Tibial nerve (tissue), 4 donors: ENCODE data around the gene AGT. TPM values are rescaled to one million over a fixed set of nuclear protein-coding genes. Genes with fewer than 3 reads are reported as not detected.

Experiments used
- DNase-seq, 2 donors: peaks; one replicate each; pipeline ENCODE4 v3.0.0-alpha.2; 2019; ENCODE audit warnings: low spot score in 2 of 2
- H3K27ac ChIP-seq, 4 donors: fragments of 200-600 bp; sonication (generic) in 3 of 4; one replicate each; pipeline ENCODE4 v1.5.1; 2017 to 2019; ENCODE audit warnings: mild to moderate bottlenecking in 1 of 4
- H3K27me3 ChIP-seq, 2 donors: fragments of 200-600 bp; sonication (generic) in 1 of 2; one replicate each; pipeline versions ENCODE4 v1.5.1 to v1.6.0; 2017 to 2019
- H3K36me3 ChIP-seq, 3 donors: fragments of 200-600 bp; sonication (generic); one replicate each; pipeline ENCODE4 v1.5.1; 2018 to 2019
- H3K4me1 ChIP-seq, 4 donors: fragments of 200-600 bp; sonication (generic) in 3 of 4; one replicate each; pipeline ENCODE4 v1.5.1; 2017 to 2019
- H3K4me3 ChIP-seq, 4 donors: fragments of 200-600 bp; sonication (generic) in 3 of 4; one replicate each; pipeline ENCODE4 v1.5.1; 2017 to 2019; ENCODE audit warnings: mild to moderate bottlenecking in 1 of 4, moderate library complexity in 1 of 4
- H3K9me3 ChIP-seq, 4 donors: fragments of 200-600 bp; sonication (generic) in 3 of 4; one replicate each; pipeline ENCODE4 v1.5.1; 2017 to 2019
- EP300 ChIP-seq, 2 donors: sonication (generic); formaldehyde crosslinking; IDR thresholded peaks; one replicate each; pipeline ENCODE4 v1.6.1; 2017; ENCODE audit warnings: antibody characterized with exemption in 2 of 2, mild to moderate bottlenecking in 1 of 2
- POLR2A ChIP-seq, 2 donors: fragments of 450-650 bp; IDR thresholded peaks; one replicate each; pipeline ENCODE4 v1.6.1; 2017; ENCODE audit warnings: antibody characterized with exemption in 2 of 2, mild to moderate bottlenecking in 2 of 2, moderate library complexity in 2 of 2
- WGBS, 2 donors: methylation state at CpG; one replicate each; pipeline ENCODE4 v1.1.5; 2018; 5-methylcytosine and 5-hydroxymethylcytosine counted together
- total RNA-seq, 4 donors: library from RNA; depleted of rRNA; stranded (reverse); fragments of >200 nt; gene quantifications; one replicate each; pipeline ENCODE4 v1.1.0, GENCODE V29; 2016
- TF ChIP-seq, protein P1 (sequence below), 5 experiments: fragments of 200-600 bp in 3 of 5; fragments of 450-650 bp in 2 of 5; sonication (generic) in 3 of 5; IDR thresholded peaks; one replicate each; pipeline ENCODE4 v1.5.1; 2016 to 2019; ENCODE audit warnings: antibody characterized with exemption in 5 of 5, mild to moderate bottlenecking in 3 of 5, moderate library complexity in 2 of 5

The AGT gene
- total RNA-seq, 4 donors from 2014 or later: 2.7 to 25.2 (median 7.0) TPM

DNA sequence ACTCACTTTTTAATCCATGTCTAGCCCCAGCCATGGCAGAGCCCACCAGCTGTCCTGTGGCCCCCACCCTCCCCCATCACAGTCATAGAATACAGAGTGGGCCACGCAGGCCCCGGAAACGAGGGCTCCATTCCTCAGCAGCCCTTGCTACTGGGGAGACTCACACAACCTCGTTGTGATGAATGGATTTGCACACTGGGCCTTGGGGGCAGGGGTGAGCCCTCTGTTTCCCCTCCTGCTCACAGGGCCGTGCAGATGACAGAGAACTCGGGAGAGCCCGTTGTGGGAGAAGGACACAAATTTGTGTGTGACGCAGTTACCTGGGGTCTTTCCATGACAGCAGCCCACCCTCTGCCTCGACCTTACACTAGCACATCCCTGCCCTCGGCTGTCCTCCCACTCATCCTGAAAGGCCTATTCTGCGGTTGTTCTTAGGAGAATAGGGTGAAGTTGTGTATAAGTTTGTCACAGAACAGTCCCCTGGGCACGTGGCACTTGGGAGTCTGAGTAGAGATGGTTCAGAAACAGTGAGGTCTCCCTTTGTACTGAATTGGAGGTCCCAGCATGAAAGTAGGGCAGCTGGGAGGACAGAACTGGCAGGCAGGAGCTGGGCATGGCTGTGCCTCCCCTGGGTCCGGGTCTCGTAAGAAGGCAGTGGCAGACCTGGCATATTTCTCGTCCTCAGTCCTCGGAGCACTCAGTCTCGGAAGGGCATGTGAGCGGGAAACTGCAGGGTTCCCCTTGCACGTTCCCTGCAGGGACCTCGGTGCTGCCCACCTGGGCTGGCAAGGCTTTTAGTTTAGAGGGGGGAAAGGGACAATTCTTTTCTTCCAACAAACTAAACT lies 6.8 kb downstream of the AGT start:
- H3K4me1 ChIP-seq: no peaks in the 10 kb centered on the region
- no peak overlapping the region for H3K4me3 ChIP-seq
- H3K36me3 ChIP-seq: no peaks in the 10 kb centered on the region
- TF ChIP-seq, protein P1, sequence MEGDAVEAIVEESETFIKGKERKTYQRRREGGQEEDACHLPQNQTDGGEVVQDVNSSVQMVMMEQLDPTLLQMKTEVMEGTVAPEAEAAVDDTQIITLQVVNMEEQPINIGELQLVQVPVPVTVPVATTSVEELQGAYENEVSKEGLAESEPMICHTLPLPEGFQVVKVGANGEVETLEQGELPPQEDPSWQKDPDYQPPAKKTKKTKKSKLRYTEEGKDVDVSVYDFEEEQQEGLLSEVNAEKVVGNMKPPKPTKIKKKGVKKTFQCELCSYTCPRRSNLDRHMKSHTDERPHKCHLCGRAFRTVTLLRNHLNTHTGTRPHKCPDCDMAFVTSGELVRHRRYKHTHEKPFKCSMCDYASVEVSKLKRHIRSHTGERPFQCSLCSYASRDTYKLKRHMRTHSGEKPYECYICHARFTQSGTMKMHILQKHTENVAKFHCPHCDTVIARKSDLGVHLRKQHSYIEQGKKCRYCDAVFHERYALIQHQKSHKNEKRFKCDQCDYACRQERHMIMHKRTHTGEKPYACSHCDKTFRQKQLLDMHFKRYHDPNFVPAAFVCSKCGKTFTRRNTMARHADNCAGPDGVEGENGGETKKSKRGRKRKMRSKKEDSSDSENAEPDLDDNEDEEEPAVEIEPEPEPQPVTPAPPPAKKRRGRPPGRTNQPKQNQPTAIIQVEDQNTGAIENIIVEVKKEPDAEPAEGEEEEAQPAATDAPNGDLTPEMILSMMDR (IDR thresholded peaks at IDR 0.05): no peak
- TF ChIP-seq POLR2A (IDR thresholded peaks at IDR 0.05) (no peak), EP300 (IDR thresholded peaks at IDR 0.05) (no peak)
- no peaks in the 10 kb centered on the region for H3K27me3 ChIP-seq
- DNase-seq: no peak
- WGBS, 2 donors: 79 to 85% methylated on average over 20 of the region's 20 CpGs
- H3K9me3 ChIP-seq: no peaks in the 10 kb centered on the region
- no peak overlapping the region for H3K27ac ChIP-seq

DNA sequence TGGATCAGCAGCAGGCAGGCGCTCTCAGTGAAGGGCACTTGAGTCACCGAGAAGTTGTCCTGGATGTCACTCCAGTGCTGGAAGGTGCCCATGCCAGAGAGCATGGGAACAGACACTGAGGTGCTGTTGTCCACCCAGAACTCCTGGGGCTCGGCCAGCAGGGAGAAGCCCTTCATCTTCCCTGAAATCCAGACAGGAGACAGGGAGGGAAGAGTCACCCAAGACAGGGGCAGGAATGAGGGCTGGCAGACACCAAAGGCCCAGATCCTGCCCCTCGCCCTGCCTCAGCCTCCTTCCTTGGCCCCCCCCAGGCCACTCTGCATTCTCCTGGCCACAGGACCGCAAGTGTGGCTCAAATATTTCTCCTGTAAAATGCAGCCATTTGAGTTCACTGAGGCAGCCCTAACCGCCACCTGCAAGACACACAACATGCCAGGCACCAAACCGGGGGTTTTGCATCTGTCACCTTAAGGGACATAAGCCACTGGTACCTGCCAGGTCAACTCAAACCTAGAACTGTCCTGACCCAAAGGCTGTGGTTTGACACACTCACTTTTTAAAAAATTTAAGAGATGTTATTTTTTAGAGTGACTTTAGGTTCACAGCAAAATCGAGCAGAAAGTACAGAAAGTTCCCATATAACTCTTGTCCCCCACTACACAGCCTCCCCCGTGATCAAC lies 7.8 kb downstream of the AGT start:
- 87 to 92% methylated on average over 7 to 8 of the region's 9 CpGs for WGBS, 2 donors

DNA sequence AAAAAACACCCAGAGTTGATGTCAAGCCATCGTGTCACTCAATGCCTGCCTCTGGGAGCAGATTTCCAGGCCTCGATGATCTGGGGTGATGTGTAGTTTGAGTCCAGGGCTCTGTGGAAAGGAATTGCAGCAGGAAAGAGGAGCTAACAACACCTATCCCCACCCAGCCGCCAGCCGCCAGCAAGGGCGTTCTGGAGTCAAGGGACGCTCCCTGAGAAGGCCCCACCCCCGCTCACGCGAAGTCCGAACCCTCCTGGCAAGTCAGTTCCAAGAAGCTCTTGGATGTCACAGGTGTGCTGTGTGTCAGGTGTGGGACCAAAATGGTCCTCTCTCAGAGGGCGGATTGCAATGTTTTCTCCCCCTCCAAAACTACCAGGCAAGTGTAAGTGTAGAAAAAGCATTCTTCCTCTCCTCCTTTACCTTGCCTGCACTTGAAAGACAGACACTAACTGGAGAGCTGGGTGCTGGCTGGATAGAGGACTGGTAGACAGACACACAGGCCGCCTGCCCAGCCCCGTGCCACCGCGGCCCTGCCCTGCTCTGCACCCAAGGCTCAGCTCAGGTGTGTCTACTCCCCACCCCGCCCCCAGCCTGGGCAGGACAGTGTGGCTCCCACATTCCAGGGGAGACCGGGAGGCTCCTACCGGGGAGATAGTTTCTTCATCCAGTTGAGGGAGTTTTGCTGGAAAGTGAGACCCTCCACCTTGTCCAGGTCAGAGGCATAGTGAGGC lies 8.5 kb downstream of the AGT start:
- WGBS, 2 donors: 88 to 90% methylated on average over 18 of the region's 18 CpGs
- Histone ChIP-seq H3K9me3 (no peaks in the 10 kb centered on the region), H3K4me1 (no peaks in the 10 kb centered on the region), H3K4me3 (no peak overlapping the region), H3K36me3 (no peaks in the 10 kb centered on the region), H3K27me3 (no peaks in the 10 kb centered on the region), H3K27ac (no peak overlapping the region)
- DNase-seq: no peak
- TF ChIP-seq, protein P1 (IDR thresholded peaks at IDR 0.05): no peak
- TF ChIP-seq EP300 (IDR thresholded peaks at IDR 0.05) (no peak), POLR2A (IDR thresholded peaks at IDR 0.05) (no peak)

More for the DNA sequence above, 7.8 kb downstream of the AGT start:
- no peak for TF ChIP-seq EP300 (IDR thresholded peaks at IDR 0.05)
- TF ChIP-seq, protein P1 (IDR thresholded peaks at IDR 0.05): no peak
- no peak for TF ChIP-seq POLR2A (IDR thresholded peaks at IDR 0.05)
- no peaks in the 10 kb centered on the region for H3K9me3 ChIP-seq
- H3K36me3 ChIP-seq: no peaks in the 10 kb centered on the region
- no peaks in the 10 kb centered on the region for H3K4me1 ChIP-seq
- H3K27me3 ChIP-seq: no peaks in the 10 kb centered on the region
- H3K27ac ChIP-seq: no peak overlapping the region
- H3K4me3 ChIP-seq: no peak overlapping the region
- DNase-seq: no peak

DNA sequence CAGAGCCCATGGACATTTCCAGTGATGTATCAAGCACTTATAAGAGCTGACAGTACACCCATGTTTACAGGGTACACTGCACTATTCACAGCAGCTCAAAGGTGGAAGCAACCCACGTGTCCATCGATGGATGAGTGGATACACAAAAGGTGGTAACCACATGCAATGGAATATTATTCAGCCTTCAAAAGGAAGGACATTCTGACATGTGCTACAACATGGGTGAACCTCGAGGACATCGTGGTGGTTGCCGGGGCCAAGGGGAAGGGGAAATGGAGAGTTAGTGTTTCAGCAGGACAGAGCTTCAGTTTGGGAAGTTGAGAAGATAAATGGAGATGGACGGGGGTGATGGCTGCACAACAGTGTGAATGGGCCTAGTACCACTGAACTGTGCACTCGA lies 9.1 kb downstream of the AGT start:
- H3K4me3 ChIP-seq: no peak overlapping the region
- no peak overlapping the region for H3K27ac ChIP-seq
- no peaks in the 10 kb centered on the region for H3K9me3 ChIP-seq
- no peaks in the 10 kb centered on the region for H3K36me3 ChIP-seq
- no peak for DNase-seq
- no peaks in the 10 kb centered on the region for H3K27me3 ChIP-seq
- H3K4me1 ChIP-seq: no peaks in the 10 kb centered on the region
- TF ChIP-seq EP300 (IDR thresholded peaks at IDR 0.05): no peak
- TF ChIP-seq POLR2A (IDR thresholded peaks at IDR 0.05): no peak
- TF ChIP-seq, protein P1 (IDR thresholded peaks at IDR 0.05): no peak
- WGBS, 2 donors: 92 to 93% methylated on average over 7 of the region's 7 CpGs
